Skeletal muscle satellite cell (primary cell): ENCODE measurements around the gene NSFL1C.
"Not testable (repeated sequence)": the region's sequence is repeated elsewhere in the genome, so short reads cannot be mapped to it uniquely, and the experiment has no call there.

Experiments
- H3K27me3 ChIP-seq: 2 replicates; pipeline ENCODE4 v1.7.0; 2013; ENCODE audit warnings: low read length; ENCODE audit not compliant: control insufficient read depth, insufficient read depth
- H3K36me3 ChIP-seq: 2 replicates; pipeline ENCODE4 v1.7.0; 2013; ENCODE audit warnings: mild to moderate bottlenecking, control low read depth, low read length; ENCODE audit not compliant: insufficient read depth
- H3K4me1 ChIP-seq: 2 replicates; pipeline ENCODE4 v1.7.0; 2013; ENCODE audit warnings: low read length; ENCODE audit not compliant: control insufficient read depth, insufficient read depth
- H3K4me2 ChIP-seq: 2 replicates; pipeline ENCODE4 v1.7.0; 2013; ENCODE audit warnings: mild to moderate bottlenecking, low read length
- H3K4me3 ChIP-seq: 2 replicates; pipeline ENCODE4 v1.7.0; 2013; ENCODE audit warnings: low read length
- H3K9ac ChIP-seq: 2 replicates; pipeline ENCODE4 v1.7.0; 2013; ENCODE audit warnings: mild to moderate bottlenecking, low read depth, low read length, moderate library complexity
- H3K9me3 ChIP-seq: replicated peaks from 2 replicates; pipeline ENCODE4 v1.7.0; 2013; ENCODE audit warnings: mild to moderate bottlenecking, control low read depth, low read length

Gene NSFL1C

DNA sequence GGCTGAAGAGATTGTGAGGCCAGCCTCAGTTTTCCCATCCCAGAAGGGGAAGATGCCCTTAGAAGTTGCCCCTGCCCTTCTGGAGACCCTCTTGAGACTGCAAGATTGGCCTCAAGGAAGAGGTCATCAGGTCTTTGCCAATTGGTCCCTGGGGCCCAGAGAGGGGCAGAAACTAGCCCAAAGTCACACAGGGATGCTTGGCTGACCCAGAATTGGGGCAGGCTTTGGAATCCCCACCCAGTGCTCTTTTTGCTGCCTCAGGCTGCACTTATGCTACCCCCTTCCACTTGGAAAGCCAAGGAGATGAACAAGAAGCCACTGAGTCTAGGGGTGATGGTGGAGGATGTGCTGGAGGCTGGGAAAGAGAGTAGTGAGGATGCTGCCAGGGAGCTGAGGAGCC, 48.9 kb downstream of the NSFL1C start:
- Histone ChIP-seq H3K4me1 (peaks cover 38% of the 10 kb centered on the region), H3K9me3 (peaks cover 5% of the 10 kb centered on the region), H3K27me3 (no peaks in the 10 kb centered on the region), H3K4me2 (peak overlapping the region; percentile 34), H3K9ac (no peak overlapping the region), H3K4me3 (no peak overlapping the region), H3K36me3 (no peaks in the 10 kb centered on the region)

DNA sequence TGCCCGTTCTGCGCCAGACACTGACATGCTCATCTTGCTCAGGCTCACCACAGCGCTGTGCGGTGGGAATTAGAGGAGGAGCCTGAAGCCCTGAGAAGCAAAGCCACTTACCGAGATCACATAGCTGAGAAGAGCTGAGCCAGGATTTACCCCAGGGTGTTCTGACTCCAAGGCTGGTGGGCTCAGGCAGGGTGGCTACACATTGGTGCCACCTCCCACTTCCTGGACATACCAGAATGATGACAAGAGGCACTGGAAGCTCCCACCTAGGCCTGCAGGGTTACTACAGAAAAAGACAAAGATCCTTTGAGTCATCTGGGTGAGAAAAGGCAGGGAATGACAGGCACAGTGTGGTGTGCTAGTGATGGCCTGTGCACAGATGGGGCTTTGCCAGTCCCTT, 49.4 kb downstream of the NSFL1C start:
- peaks cover 5% of the 10 kb centered on the region for H3K9me3 ChIP-seq
- no peaks in the 10 kb centered on the region for H3K36me3 ChIP-seq
- no peak overlapping the region for H3K4me3 ChIP-seq
- H3K9ac ChIP-seq, result peak overlapping the region; percentile 5
- H3K4me2 ChIP-seq, result peak overlapping the region; percentile 34
- peaks cover 38% of the 10 kb centered on the region for H3K4me1 ChIP-seq
- no peaks in the 10 kb centered on the region for H3K27me3 ChIP-seq

- Histone ChIP-seq H3K36me3 (no peaks in the 10 kb centered on the region), H3K27me3 (no peaks in the 10 kb centered on the region), H3K9me3 (peaks cover 4% of the 10 kb centered on the region), H3K4me3 (no peak overlapping the region), H3K4me2 (peak overlapping the region; percentile 15), H3K9ac (peak overlapping the region; percentile 29), H3K4me1 (peaks cover 38% of the 10 kb centered on the region)
Observed at GRCh38 chr20:1415667-1416468, 50.8 kb downstream of the NSFL1C start.

- H3K4me1 ChIP-seq, result peaks cover 38% of the 10 kb centered on the region
- H3K9ac ChIP-seq, result no peak overlapping the region
- H3K4me2 ChIP-seq, result no peak overlapping the region
- H3K36me3 ChIP-seq, result no peaks in the 10 kb centered on the region
- no peaks in the 10 kb centered on the region for H3K27me3 ChIP-seq
- H3K9me3 ChIP-seq, result no peaks in the 10 kb centered on the region
- H3K4me3 ChIP-seq, result no peak overlapping the region
Observed at GRCh38 chr20:1414982-1415381, 51.7 kb downstream of the NSFL1C start.

GRCh38 chr20:1405801-1406200, 60.8 kb downstream of the NSFL1C start:
- H3K9ac ChIP-seq, result no peak overlapping the region
- H3K4me2 ChIP-seq, result no peak overlapping the region
- H3K9me3 ChIP-seq, result no peaks in the 10 kb centered on the region
- peaks cover 19% of the 10 kb centered on the region for H3K4me1 ChIP-seq
- no peaks in the 10 kb centered on the region for H3K36me3 ChIP-seq
- H3K27me3 ChIP-seq, result no peaks in the 10 kb centered on the region
- no peak overlapping the region for H3K4me3 ChIP-seq

DNA sequence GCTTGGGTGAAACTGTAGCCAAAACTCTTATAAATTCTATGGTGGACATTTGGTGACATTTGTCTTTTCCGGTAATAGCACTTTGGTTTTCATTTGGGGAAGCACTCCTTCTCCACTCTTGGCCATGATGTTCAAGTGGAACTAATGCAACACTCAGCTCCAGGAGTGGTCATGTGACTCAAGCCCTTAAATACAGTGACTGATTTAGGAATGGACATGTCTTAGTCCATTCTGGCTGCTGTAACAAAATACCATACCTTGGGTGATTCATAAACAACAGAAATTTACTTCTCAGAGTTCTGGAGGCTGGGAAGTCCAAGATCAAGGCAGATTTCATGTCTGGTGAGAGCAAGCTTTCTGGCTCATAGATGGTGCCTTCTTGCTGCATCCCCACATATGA, 63.0 kb downstream of the NSFL1C start:
- Histone ChIP-seq H3K9me3 (no peaks in the 10 kb centered on the region), H3K27me3 (no peaks in the 10 kb centered on the region), H3K4me3 (no peak overlapping the region), H3K4me2 (no peak overlapping the region), H3K36me3 (no peaks in the 10 kb centered on the region), H3K4me1 (peaks cover 32% of the 10 kb centered on the region), H3K9ac (no peak overlapping the region)

GRCh38 chr20:1402149-1402548, 64.5 kb downstream of the NSFL1C start:
- H3K4me3 ChIP-seq, result no peak overlapping the region
- no peaks in the 10 kb centered on the region for H3K36me3 ChIP-seq
- H3K9ac ChIP-seq, result no peak overlapping the region
- no peaks in the 10 kb centered on the region for H3K27me3 ChIP-seq
- H3K4me1 ChIP-seq, result peaks cover 32% of the 10 kb centered on the region
- no peaks in the 10 kb centered on the region for H3K9me3 ChIP-seq
- H3K4me2 ChIP-seq, result no peak overlapping the region

DNA sequence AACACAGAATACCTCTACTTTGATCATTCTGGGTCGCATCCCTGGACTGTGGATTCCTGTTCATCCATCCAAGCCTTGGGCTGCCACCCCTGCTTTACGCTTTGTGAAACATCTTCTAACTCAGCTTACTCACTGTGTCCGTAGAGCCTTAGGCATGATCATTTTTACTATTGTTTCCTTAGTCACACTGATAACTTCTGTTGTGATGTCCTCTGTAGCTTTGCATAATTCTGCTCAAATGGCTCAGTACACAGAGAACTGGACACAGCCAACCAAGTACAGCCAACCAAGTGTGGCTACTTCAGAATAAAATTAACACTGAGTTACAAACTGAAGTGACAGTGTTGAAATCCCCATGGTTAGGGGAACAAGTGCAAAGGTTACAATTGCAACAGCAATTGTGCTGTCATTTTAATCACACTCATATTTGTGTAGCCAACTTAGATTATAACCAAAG, 65.2 kb downstream of the NSFL1C start:
- H3K4me2 ChIP-seq, result no peak overlapping the region
- no peaks in the 10 kb centered on the region for H3K9me3 ChIP-seq
- H3K36me3 ChIP-seq, result no peaks in the 10 kb centered on the region
- no peak overlapping the region for H3K9ac ChIP-seq
- peaks cover 32% of the 10 kb centered on the region for H3K4me1 ChIP-seq
- no peaks in the 10 kb centered on the region for H3K27me3 ChIP-seq
- no peak overlapping the region for H3K4me3 ChIP-seq

DNA sequence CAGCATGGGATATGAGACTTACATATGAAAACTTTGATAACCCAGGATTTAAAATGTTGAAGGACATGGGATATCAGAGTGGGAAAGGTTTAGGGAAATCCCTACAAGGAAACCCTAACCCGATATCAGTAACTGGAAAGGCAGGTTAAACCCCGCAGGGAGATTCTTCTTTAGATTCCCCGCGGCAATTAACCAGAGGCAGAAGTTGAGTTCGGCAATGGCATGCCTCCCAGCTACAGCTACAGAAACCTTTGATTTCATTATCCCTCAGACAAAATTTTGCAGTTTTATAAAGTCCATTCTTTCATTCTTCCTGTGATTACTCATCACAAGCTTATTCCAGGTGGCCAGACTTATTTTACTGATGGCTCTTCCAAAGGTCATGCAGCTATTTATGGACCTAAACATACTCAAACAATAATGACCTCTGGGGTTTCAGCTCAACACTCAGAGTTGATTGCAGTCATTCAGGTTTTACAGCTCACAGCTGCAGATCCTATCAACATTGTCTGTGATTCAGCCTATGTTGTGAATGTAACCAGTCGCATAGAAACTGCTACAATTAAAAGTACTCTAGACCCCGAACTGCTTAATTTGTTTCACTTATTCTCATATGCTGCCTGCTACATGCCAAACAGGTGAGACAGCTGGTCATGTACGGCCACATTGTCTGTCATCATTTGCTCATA, 66.8 kb downstream of the NSFL1C start:
- Histone ChIP-seq H3K4me1 (peaks cover 32% of the 10 kb centered on the region), H3K9ac (peak overlapping the region; percentile 18), H3K4me2 (peak overlapping the region; percentile 49)
- not testable (repeated sequence) for H3K4me3 ChIP-seq, H3K36me3 ChIP-seq, H3K27me3 ChIP-seq, H3K9me3 ChIP-seq

DNA sequence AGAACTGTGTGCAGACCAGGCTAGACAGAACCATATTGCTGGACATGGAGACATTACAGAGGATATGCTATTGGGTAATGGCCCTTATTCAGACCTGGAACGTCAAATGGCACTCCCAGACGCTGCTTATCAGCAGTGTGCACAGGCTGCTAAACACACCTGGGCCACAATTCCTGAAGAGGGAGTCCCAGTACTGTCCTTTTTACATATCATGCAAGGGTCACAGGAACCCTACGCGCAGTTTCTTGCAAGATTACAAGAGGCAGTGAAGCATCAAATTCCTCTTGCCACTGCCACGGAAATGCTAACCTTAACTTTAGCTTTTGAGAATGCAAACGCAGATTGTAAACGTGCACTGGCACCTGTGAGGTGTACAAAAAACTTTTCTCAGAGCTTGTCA, 68.5 kb downstream of the NSFL1C start:
- H3K4me2 ChIP-seq, H3K9me3 ChIP-seq, H3K36me3 ChIP-seq, H3K4me3 ChIP-seq, H3K9ac ChIP-seq, H3K27me3 ChIP-seq: not testable (repeated sequence)
- peaks cover 38% of the 10 kb centered on the region for H3K4me1 ChIP-seq

DNA sequence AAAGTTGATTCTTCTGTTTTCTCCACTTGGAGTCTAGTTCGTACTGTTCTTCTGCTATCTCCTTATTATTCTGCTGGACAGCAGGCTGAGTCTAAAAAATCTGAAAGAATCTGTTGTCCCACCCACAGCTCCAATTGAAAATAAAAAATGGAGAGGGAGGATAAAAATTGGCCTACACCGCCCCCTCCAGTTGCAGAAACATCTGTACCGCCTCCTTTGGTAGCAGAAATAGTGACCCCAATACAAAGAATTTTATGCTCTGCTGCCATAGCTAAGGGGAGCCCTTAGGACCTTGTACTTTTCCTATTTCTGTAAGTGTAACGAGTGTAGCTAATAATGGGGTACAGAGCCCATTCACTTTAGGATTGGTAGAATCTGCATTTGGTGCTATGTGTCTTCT, 68.9 kb downstream of the NSFL1C start:
- no peak overlapping the region for H3K9ac ChIP-seq
- peaks cover 36% of the 10 kb centered on the region for H3K4me1 ChIP-seq
- H3K27me3 ChIP-seq, result peaks cover 7% of the 10 kb centered on the region
- H3K4me2 ChIP-seq, result no peak overlapping the region
- H3K4me3 ChIP-seq, result no peak overlapping the region
- H3K9me3 ChIP-seq, result no peaks in the 10 kb centered on the region
- no peaks in the 10 kb centered on the region for H3K36me3 ChIP-seq

- Histone ChIP-seq H3K9ac (no peak overlapping the region), H3K4me1 (peaks cover 27% of the 10 kb centered on the region), H3K9me3 (no peaks in the 10 kb centered on the region), H3K36me3 (no peaks in the 10 kb centered on the region), H3K4me2 (no peak overlapping the region), H3K27me3 (peaks cover 7% of the 10 kb centered on the region), H3K4me3 (no peak overlapping the region)
Observed at GRCh38 chr20:1396702-1397101, 69.9 kb downstream of the NSFL1C start.
